Caco-2 (cell line): ENCODE data around the gene SLC22A9. TPM values are rescaled to one million over a fixed set of nuclear protein-coding genes. Genes with fewer than 3 reads are reported as not detected.

Experiments used
- BruUV-seq: library from RNA; stranded (reverse); fragments of 400-500 nt; replicated peaks from 2 replicates; lab custom pipeline; 2021; lab: Mats Ljungman, UMichigan
- CTCF ChIA-PET: fragments of 300-600 bp; sonication (Branson Sonifier 250); formaldehyde crosslinking; loops from one replicate; lab custom pipeline; 2022; ENCODE audit warnings: antibody characterized with exemption; lab: Charles Lee
- POLR2A ChIA-PET: fragments of 300-600 bp; sonication (Branson Sonifier 250); formaldehyde crosslinking; loops from one replicate; lab custom pipeline; 2022; ENCODE audit warnings: antibody characterized with exemption; lab: Charles Lee
- DNase-seq, 2 experiments: peaks; one replicate each; pipeline versions ENCODE4 v3.0.0 to v3.0.0-alpha.2; 2020 to 2022
- H3K27me3 ChIP-seq: replicated peaks from 2 replicates; pipeline ENCODE4 v1.6.0; 2011; ENCODE audit warnings: low read length; ENCODE audit not compliant: control insufficient read depth, insufficient read depth
- H3K36me3 ChIP-seq: 2 replicates; pipeline ENCODE4 v1.5.1; 2011; ENCODE audit warnings: low read length; ENCODE audit not compliant: control insufficient read depth, insufficient read depth
- H3K4me1 ChIP-seq: fragments of 250-450 bp; sonication (Bioruptor Pico); 2 replicates; pipeline ENCODE4 v1.5.1; 2020; ENCODE audit warnings: mild to moderate bottlenecking
- H3K4me3 ChIP-seq: 2 replicates; pipeline ENCODE4 v1.5.1; 2011; ENCODE audit warnings: low read depth, mild to moderate bottlenecking, control low read depth, low read length
- H3K9me3 ChIP-seq: fragments of 250-450 bp; sonication (Bioruptor Pico); 2 replicates; pipeline ENCODE4 v1.5.1; 2020; ENCODE audit warnings: mild to moderate bottlenecking, moderate library complexity
- H3K27ac Mint-ChIP-seq: one replicate; pipeline ENCODE4 v1.8.0; 2022; ENCODE audit warnings: mixed read lengths; ENCODE audit not compliant: unreplicated experiment
- H3K27me3 Mint-ChIP-seq: one replicate; pipeline ENCODE4 v1.8.0; 2022; ENCODE audit warnings: mixed read lengths; ENCODE audit not compliant: insufficient read depth, unreplicated experiment
- H3K36me3 Mint-ChIP-seq: one replicate; pipeline ENCODE4 v1.8.0; 2022; ENCODE audit warnings: mild to moderate bottlenecking, mixed read lengths; ENCODE audit not compliant: insufficient read depth, unreplicated experiment
- H3K4me1 Mint-ChIP-seq: one replicate; pipeline ENCODE4 v1.8.0; 2022; ENCODE audit warnings: low read depth, mixed read lengths; ENCODE audit not compliant: unreplicated experiment
- H3K4me3 Mint-ChIP-seq: one replicate; pipeline ENCODE4 v1.8.0; 2022; ENCODE audit warnings: mild to moderate bottlenecking, moderate library complexity, mixed read lengths; ENCODE audit not compliant: unreplicated experiment
- H3K9me3 Mint-ChIP-seq: one replicate; pipeline ENCODE4 v1.8.0; 2022; ENCODE audit warnings: mixed read lengths; ENCODE audit not compliant: unreplicated experiment
- CTCF ChIP-seq, 2 experiments: fragments of 200-600 bp in 1 of 2; IDR thresholded peaks; 1 replicate in 1 of 2; 2 replicates in 1 of 2; pipeline versions ENCODE4 v1.5.1 to v1.8.0; 2011 to 2022; ENCODE audit warnings: antibody characterized with exemption in 1 of 2, control low read depth in 1 of 2, inconsistent platforms in 1 of 2, low read depth in 1 of 2, low read length in 1 of 2, mild to moderate bottlenecking in 1 of 2, moderate library complexity in 1 of 2; ENCODE audit not compliant: insufficient read depth in 1 of 2, severe bottlenecking in 1 of 2, unreplicated experiment in 1 of 2
- intact Hi-C: fragments of 100-400 bp; cut with micrococcal nuclease; formaldehyde crosslinking; loops from one replicate; pipeline ENCODE4 v1.10.0; 2022; ENCODE audit not compliant: unreplicated experiment
- total RNA-seq: library from RNA; stranded (reverse); gene quantifications from 2 replicates; pipeline ENCODE4 v1.2.3, GENCODE V29; 2022

The SLC22A9 gene
- total RNA-seq, 1 experiment from 2014 or later: 2.0 TPM

GRCh38 chr11:63443714-63444113, 74.1 kb downstream of the SLC22A9 start:
- Histone ChIP-seq H3K36me3 (no peaks in the 10 kb centered on the region), H3K4me3 (no peak overlapping the region), H3K4me1 (no peaks in the 10 kb centered on the region), H3K9me3 (no peaks in the 10 kb centered on the region), H3K27me3 (no peaks in the 10 kb centered on the region)
- intact Hi-C loops: no loop called here
- BruUV-seq: no TSS peak
- H3K9me3 Mint-ChIP-seq: peaks cover 10% of the 10 kb centered on the region
- no peak overlapping the region for H3K4me3 Mint-ChIP-seq
- no peaks in the 10 kb centered on the region for H3K27me3 Mint-ChIP-seq
- TF ChIP-seq CTCF (IDR thresholded peaks at IDR 0.05; ENCODE audit: insufficient read depth in 1 of 2, low read depth in 1 of 2, low read length in 1 of 2, severe bottlenecking in 1 of 2, unreplicated experiment in 1 of 2): no peak
- no peak for DNase-seq
- POLR2A ChIA-PET: no interaction called here
- no peak overlapping the region for H3K27ac Mint-ChIP-seq
- H3K4me1 Mint-ChIP-seq: no peaks in the 10 kb centered on the region
- CTCF ChIA-PET: no interaction called here
- H3K36me3 Mint-ChIP-seq: no peaks in the 10 kb centered on the region

DNA sequence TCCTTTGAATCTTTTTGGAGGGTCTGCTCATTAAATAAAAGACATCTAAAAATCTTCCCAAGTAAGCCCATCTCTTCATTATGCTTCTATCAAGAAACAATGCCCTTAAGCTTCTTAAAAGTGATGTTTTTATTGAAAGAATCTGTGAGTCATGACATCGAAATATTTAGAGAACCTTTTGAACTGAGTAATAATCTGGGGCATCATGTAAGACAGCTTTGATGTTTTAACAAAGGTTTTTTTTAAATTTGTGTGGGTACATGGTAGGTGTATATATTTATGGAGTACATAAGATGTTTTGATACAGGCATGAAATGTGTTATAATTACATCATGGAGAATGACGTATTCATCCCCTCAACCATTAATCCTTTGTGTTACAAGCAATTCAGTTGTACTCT, 74.6 kb downstream of the SLC22A9 start:
- intact Hi-C loops: no loop called here
- no peak for TF ChIP-seq CTCF (IDR thresholded peaks at IDR 0.05; ENCODE audit: insufficient read depth in 1 of 2, low read depth in 1 of 2, low read length in 1 of 2, severe bottlenecking in 1 of 2, unreplicated experiment in 1 of 2)
- no peaks in the 10 kb centered on the region for H3K36me3 ChIP-seq
- H3K27me3 ChIP-seq: no peaks in the 10 kb centered on the region
- no peaks in the 10 kb centered on the region for H3K9me3 ChIP-seq
- no TSS peak for BruUV-seq
- H3K4me1 ChIP-seq: no peaks in the 10 kb centered on the region
- Mint-ChIP-seq H3K4me3 (no peak overlapping the region), H3K4me1 (no peaks in the 10 kb centered on the region), H3K27me3 (no peaks in the 10 kb centered on the region), H3K27ac (no peak overlapping the region), H3K9me3 (peaks cover 10% of the 10 kb centered on the region), H3K36me3 (no peaks in the 10 kb centered on the region)
- no peak overlapping the region for H3K4me3 ChIP-seq
- no peak for DNase-seq
- ChIA-PET CTCF (no interaction called here), POLR2A (no interaction called here)

DNA sequence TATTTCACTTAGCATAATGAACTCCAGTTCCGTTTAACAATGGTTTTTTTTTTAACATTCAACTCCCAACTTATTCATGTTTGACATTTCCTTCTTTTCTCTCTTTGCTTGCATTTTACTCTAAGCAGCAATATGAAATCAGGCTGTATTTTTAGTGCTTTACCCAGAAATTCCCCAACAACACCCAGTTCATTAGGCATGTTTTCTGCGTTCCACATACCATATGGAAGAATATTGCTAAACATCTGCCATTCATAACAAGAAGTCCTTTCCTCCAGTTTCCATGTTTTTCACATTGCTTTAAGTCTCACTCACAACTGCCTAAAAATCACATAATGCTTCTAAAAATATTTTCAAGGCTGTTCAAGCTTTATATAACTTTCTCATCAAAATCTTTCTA, 75.5 kb downstream of the SLC22A9 start:
- TF ChIP-seq CTCF (IDR thresholded peaks at IDR 0.05; ENCODE audit: insufficient read depth in 1 of 2, low read depth in 1 of 2, low read length in 1 of 2, severe bottlenecking in 1 of 2, unreplicated experiment in 1 of 2): no peak
- Mint-ChIP-seq H3K27ac (no peak overlapping the region), H3K4me1 (no peaks in the 10 kb centered on the region), H3K4me3 (no peak overlapping the region), H3K9me3 (peaks cover 10% of the 10 kb centered on the region), H3K36me3 (no peaks in the 10 kb centered on the region), H3K27me3 (peaks cover 3% of the 10 kb centered on the region)
- intact Hi-C loops: no loop called here
- ChIA-PET CTCF (no interaction called here), POLR2A (no interaction called here)
- Histone ChIP-seq H3K36me3 (no peaks in the 10 kb centered on the region), H3K4me1 (no peaks in the 10 kb centered on the region), H3K4me3 (no peak overlapping the region), H3K9me3 (no peaks in the 10 kb centered on the region), H3K27me3 (no peaks in the 10 kb centered on the region)
- DNase-seq: no peak
- no TSS peak for BruUV-seq
